BJ (cell line): ENCODE data around the gene PTMA. TPM values are rescaled to one million over a fixed set of nuclear protein-coding genes. Genes with fewer than 3 reads are reported as not detected.

ENCODE experiments used
- CTCF ChIA-PET: fragments of 350-600 bp; formaldehyde crosslinking; extraction: SDS; loops from one replicate; lab custom pipeline; 2021; ENCODE audit warnings: antibody characterized with exemption, inconsistent platforms; lab: Yijun Ruan, JAX
- POLR2A ChIA-PET: fragments of 300-600 bp; sonication (Branson Sonifier 250); formaldehyde crosslinking; extraction: SDS; loops from one replicate; lab custom pipeline; 2021; ENCODE audit warnings: antibody characterized with exemption; lab: Charles Lee
- DNase-seq: peaks from one replicate; pipeline ENCODE4 v3.0.0-alpha.2; 2011; ENCODE audit warnings: low read depth
- H3K27me3 ChIP-seq: 2 replicates; pipeline ENCODE4 v1.6.0; 2011; ENCODE audit warnings: low read length; ENCODE audit not compliant: control insufficient read depth, insufficient read depth
- H3K36me3 ChIP-seq: 2 replicates; pipeline ENCODE4 v1.5.1; 2011; ENCODE audit warnings: low read length; ENCODE audit not compliant: control insufficient read depth, insufficient read depth
- H3K4me3 ChIP-seq: 2 replicates; pipeline ENCODE4 v1.5.1; 2011; ENCODE audit warnings: low read depth, mild to moderate bottlenecking, control low read depth, low read length
- CTCF ChIP-seq: IDR thresholded peaks from 2 replicates; pipeline ENCODE4 v1.5.1; 2011; ENCODE audit warnings: low read depth, mild to moderate bottlenecking, control low read depth, inconsistent platforms, low read length, moderate library complexity; ENCODE audit not compliant: insufficient read depth
- polyA plus RNA-seq: library from polyadenylated mRNA; depleted of rRNA; stranded (reverse); fragments of >200 nt; gene quantifications from 2 replicates; pipeline ENCODE4 v1.2.3, GENCODE V29; 2011

PTMA gene
- polyA plus RNA-seq, 1 experiment: 363 TPM

GRCh38 chr2:231688719-231689118 is 19.6 kb upstream of the PTMA start:
- ChIA-PET CTCF (interaction anchor here (0.5 to 25.3 kb wide), 5 partner anchors 11 to 1584 kb away, joined by 3 to 719 read pairs (median 4); partner anchors contain the start of gene PTMA), POLR2A (no interaction called here)
- Histone ChIP-seq H3K36me3 (no peaks in the 10 kb centered on the region), H3K27me3 (no peaks in the 10 kb centered on the region), H3K4me3 (no peak overlapping the region)
- DNase-seq: no peak
- TF ChIP-seq CTCF: no peak

DNA sequence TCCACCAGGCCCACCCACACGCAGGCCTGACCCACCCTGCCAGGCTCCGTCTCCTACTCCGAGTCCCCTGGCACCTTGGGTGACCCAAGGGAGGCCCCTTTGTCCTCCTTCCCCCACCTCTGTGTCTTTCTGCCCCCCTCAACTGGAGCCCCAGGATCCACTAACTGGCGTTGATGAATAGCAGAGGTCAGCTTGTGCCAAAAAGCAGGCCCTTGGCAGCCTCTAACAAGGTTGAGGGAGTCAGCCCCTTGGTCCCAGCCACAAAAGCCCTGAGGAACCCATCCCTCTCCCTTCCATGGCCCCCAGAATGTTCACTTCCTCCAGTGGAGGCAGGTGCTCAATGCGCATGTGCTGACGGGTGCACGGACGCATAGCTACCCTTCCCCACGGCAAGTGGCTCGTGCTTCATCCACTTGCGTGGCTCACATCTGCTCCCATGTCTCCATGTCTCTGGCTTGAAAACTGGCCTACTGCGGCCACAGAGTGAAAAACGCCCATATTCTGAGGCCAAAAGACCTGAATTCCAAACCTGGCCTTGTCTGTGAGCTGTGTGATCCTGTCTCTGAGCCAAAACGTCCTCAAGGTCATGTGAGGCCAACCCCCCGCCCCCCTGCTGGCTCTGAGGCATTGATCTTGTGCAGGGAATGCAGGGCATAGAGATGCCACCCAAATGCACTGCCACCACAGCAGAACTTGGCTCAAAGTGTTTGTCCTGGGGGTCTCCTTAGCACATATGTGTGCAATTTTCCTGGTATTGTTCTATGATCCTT is 19.0 kb upstream of the PTMA start:
- CTCF ChIA-PET: interaction anchor here (0.5 to 25.3 kb wide), 7 partner anchors 10 to 1583 kb away, joined by 3 to 719 read pairs (median 4); partner anchors contain the start of gene PTMA
- POLR2A ChIA-PET: no interaction called here
- H3K27me3 ChIP-seq: no peaks in the 10 kb centered on the region
- H3K36me3 ChIP-seq: no peaks in the 10 kb centered on the region
- DNase-seq: no peak
- H3K4me3 ChIP-seq: no peak overlapping the region
- no peak for TF ChIP-seq CTCF

DNA sequence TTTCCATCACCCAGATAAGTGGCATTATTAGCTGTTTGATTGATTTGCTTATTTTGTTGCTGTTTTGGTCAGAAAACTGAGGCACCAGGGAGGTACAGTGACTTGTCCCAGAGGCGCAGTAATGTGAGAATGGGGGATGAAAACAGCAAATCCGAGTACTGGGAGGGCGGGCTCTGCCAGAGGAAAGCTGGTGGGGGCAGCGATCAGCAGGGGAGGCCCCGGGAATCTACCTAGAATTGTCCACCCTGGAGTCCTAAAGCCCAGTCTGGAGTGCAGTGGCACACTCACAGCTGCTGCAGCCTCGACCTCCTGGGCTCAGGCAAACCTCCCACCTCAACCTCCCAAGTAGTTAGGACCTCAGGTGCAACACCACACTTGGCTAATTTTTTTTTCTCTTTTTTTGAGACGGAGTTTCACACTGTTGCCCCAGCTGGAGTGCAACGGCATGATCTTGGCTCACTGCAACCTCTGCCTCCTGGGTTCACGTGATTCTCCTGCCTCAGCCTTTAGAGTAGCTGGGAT is 17.0 kb upstream of the PTMA start:
- no peak overlapping the region for H3K4me3 ChIP-seq
- ChIA-PET CTCF (interaction anchor here (0.8 to 25.3 kb wide), 9 partner anchors 9 to 90 kb away, joined by 3 to 719 read pairs (median 4); no protein-coding TSS in a partner anchor), POLR2A (no interaction called here)
- DNase-seq: no peak
- TF ChIP-seq CTCF: no peak
- no peaks in the 10 kb centered on the region for H3K36me3 ChIP-seq
- H3K27me3 ChIP-seq: no peaks in the 10 kb centered on the region

- Histone ChIP-seq H3K36me3 (no peaks in the 10 kb centered on the region), H3K27me3 (no peaks in the 10 kb centered on the region), H3K4me3 (no peak overlapping the region)
- no peak for DNase-seq
- ChIA-PET POLR2A (no interaction called here), CTCF (interaction anchor here (1.0 to 25.3 kb wide), 6 partner anchors 8 to 22 kb away, joined by 3 to 719 read pairs (median 10); partner anchors contain the start of gene PTMA)
- no peak for TF ChIP-seq CTCF
Observed at GRCh38 chr2:231692847-231693246, 15.5 kb upstream of the PTMA start.

GRCh38 chr2:231693956-231694355 is 14.4 kb upstream of the PTMA start:
- no peak overlapping the region for H3K4me3 ChIP-seq
- CTCF ChIA-PET: interaction anchor here (0.6 to 25.3 kb wide), 9 partner anchors 9 to 136 kb away, joined by 3 to 719 read pairs (median 5); no protein-coding TSS in a partner anchor
- no peaks in the 10 kb centered on the region for H3K36me3 ChIP-seq
- no peak for TF ChIP-seq CTCF
- no peak for DNase-seq
- H3K27me3 ChIP-seq: no peaks in the 10 kb centered on the region
- POLR2A ChIA-PET: no interaction called here
